Naive thymus-derived CD8-positive, alpha-beta T cell (primary cell): Measurements from ENCODE around the gene UBR3. TPM values are rescaled to one million over a fixed set of nuclear protein-coding genes. Genes with fewer than 3 reads are reported as not detected.
"Not testable (repeated sequence)": the region's sequence is repeated elsewhere in the genome, so short reads cannot be mapped to it uniquely, and the experiment has no call there.

Experiments used
- ATAC-seq, 2 donors: fragments of 150-1000 bp; cut with Tn5 transposase in 1 of 2; sonication (Bioruptor Pico), chemical (Tn5 transposase) in 1 of 2; 1 replicate in 1 of 2; 2 replicates in 1 of 2; pipeline ENCODE4 v1.10.0; 2021; ENCODE audit warnings: mild to moderate bottlenecking in 2 of 2, moderate library complexity in 2 of 2
- POLR2A ChIA-PET: fragments of 350-600 bp; sonication (Branson Sonifier 250); formaldehyde crosslinking; loops from one replicate; lab custom pipeline; 2021; ENCODE audit warnings: antibody characterized with exemption; lab: Charles Lee
- DNase-seq, 10 donors: peaks; one replicate each; pipeline versions ENCODE4 v3.0.0 to v3.0.0-alpha.2; 2020 to 2022
- H3K27ac Mint-ChIP-seq, 10 donors: one replicate each; pipeline ENCODE4 v1.8.0; 2020 to 2022; ENCODE audit warnings: mild to moderate bottlenecking in 10 of 10, mixed read lengths in 10 of 10, moderate library complexity in 4 of 10, inconsistent platforms in 1 of 10
- H3K27me3 Mint-ChIP-seq, 5 donors: one replicate each; pipeline ENCODE4 v1.8.0; 2021 to 2022; ENCODE audit warnings: mixed read lengths in 5 of 5
- H3K36me3 Mint-ChIP-seq, 3 donors: one replicate each; pipeline ENCODE4 v1.8.0; 2020 to 2022; ENCODE audit warnings: mixed read lengths in 3 of 3, mild to moderate bottlenecking in 2 of 3, inconsistent platforms in 1 of 3
- H3K4me1 Mint-ChIP-seq, 4 donors: one replicate each; pipeline ENCODE4 v1.8.0; 2021 to 2022; ENCODE audit warnings: mixed read lengths in 4 of 4
- H3K4me3 Mint-ChIP-seq, 10 donors: one replicate each; pipeline ENCODE4 v1.8.0; 2020 to 2022; ENCODE audit warnings: mild to moderate bottlenecking in 10 of 10, mixed read lengths in 10 of 10, moderate library complexity in 6 of 10, inconsistent platforms in 1 of 10
- H3K9me3 Mint-ChIP-seq, 9 donors: one replicate each; pipeline ENCODE4 v1.8.0; 2020 to 2022; ENCODE audit warnings: mixed read lengths in 9 of 9, mild to moderate bottlenecking in 3 of 9, inconsistent platforms in 1 of 9, moderate library complexity in 1 of 9
- polyA plus RNA-seq, 3 donors: library from polyadenylated mRNA; unstranded; fragments of 300-500 nt; fragmentation: Illumina TruSeq; gene quantifications; one replicate each; pipeline ENCODE4 v1.2.3, GENCODE V29; 2021
- total RNA-seq, 8 experiments: library from RNA in 2 of 8; stranded (reverse) in 2 of 8; gene quantifications; one replicate each; pipeline ENCODE4 v1.2.3 and lab custom pipeline; 2021 to 2026

The UBR3 gene
- total and polyA plus RNA-seq, 5 experiments from 2014 or later, result 6.8 to 43.5 (median 11.6) TPM

- POLR2A ChIA-PET, result no interaction called here
- no peak for DNase-seq
- no peak overlapping the region for H3K4me3 Mint-ChIP-seq
- peaks cover 0 to under 1% (median 0%) of the 10 kb centered on the region in 4 donors for H3K4me1 Mint-ChIP-seq
- peak overlapping the region in 3 of 10 donors; percentile 34 to 48 (median 35) for H3K27ac Mint-ChIP-seq
- no peaks in the 10 kb centered on the region for H3K27me3 Mint-ChIP-seq
- ATAC-seq, result no peak
- H3K9me3 Mint-ChIP-seq, result no peaks in the 10 kb centered on the region
- peaks cover 0 to 38% (median 1%) of the 10 kb centered on the region in 3 donors for H3K36me3 Mint-ChIP-seq
Measured at GRCh38 chr2:169923977-169924376, 96.7 kb downstream of the UBR3 start.

DNA sequence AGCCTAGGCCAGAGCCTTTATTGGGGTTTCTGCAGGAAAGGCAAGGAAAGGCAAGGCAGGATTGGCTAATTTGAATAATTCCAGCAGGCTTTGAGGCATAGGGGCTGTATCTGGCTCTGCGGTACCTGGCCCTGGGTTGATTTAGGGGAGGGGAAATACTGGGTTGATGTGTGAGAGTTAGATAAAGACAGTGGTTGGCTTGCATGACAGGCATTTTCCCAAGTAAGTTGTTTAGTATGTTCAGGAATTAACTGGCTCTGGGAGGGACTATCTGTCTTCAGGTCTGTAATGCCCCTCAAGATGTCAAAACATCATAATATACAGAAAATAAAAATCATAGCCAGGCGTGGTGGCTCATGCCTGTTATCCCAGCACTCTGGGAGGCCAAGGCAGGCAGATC is 98.7 kb downstream of the UBR3 start:
- POLR2A ChIA-PET, result no interaction called here

DNA sequence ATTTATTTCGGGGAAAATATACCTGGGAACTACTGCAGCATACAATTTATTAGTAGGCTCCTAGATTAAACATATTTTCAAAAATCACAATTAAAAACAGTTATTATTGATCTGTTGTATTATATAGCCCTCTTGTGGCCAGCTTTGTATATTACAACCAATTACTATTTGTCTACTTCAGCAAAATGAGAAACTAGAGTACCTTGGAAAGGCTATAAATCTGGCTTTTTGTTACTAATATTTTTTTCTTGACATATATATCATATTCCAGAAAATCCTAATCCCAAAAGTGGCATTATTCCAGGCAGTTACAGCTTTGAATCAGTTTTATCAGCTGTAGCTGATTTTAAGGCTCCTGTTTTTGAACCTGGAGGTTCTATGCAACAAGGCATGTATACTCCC is 101.2 kb downstream of the UBR3 start:
- ATAC-seq (no peak), DNase-seq (peak in 3 of 10 donors; percentile 33 to 48 (median 42))
- Mint-ChIP-seq H3K4me1 (no peaks in the 10 kb centered on the region), H3K27ac (no peak overlapping the region), H3K36me3 (peaks cover 0 to 42% (median 0%) of the 10 kb centered on the region in 3 donors), H3K27me3 (no peaks in the 10 kb centered on the region), H3K4me3 (no peak overlapping the region), H3K9me3 (no peaks in the 10 kb centered on the region)
- POLR2A ChIA-PET, result no interaction called here

More for the DNA sequence above, 98.7 kb downstream of the UBR3 start:
- peak overlapping the region in 1 of 10 donors; percentile 13 for H3K4me3 Mint-ChIP-seq
- no peak for DNase-seq
- no peaks in the 10 kb centered on the region for H3K9me3 Mint-ChIP-seq
- no peaks in the 10 kb centered on the region for H3K4me1 Mint-ChIP-seq
- peaks cover 0 to 39% (median 0%) of the 10 kb centered on the region in 3 donors for H3K36me3 Mint-ChIP-seq
- ATAC-seq, result no peak
- no peaks in the 10 kb centered on the region for H3K27me3 Mint-ChIP-seq
- H3K27ac Mint-ChIP-seq, result peak overlapping the region in 6 of 10 donors; percentile 3 to 88 (median 48)

- no peaks in the 10 kb centered on the region for H3K9me3 Mint-ChIP-seq
- peaks cover 0 to 6% (median 2%) of the 10 kb centered on the region in 4 donors for H3K4me1 Mint-ChIP-seq
- no peaks in the 10 kb centered on the region for H3K27me3 Mint-ChIP-seq
- peaks cover 0 to 55% (median 7%) of the 10 kb centered on the region in 3 donors for H3K36me3 Mint-ChIP-seq
- DNase-seq, result peak in 1 of 10 donors; percentile 6
- peak in 1 of 2 donors; percentile 47 for ATAC-seq
- H3K4me3 Mint-ChIP-seq, result no peak overlapping the region
- POLR2A ChIA-PET, result no interaction called here
- H3K27ac Mint-ChIP-seq, result peak overlapping the region in 1 of 10 donors; percentile 44
Measured at GRCh38 chr2:169933124-169933711, 106.0 kb downstream of the UBR3 start.

DNA sequence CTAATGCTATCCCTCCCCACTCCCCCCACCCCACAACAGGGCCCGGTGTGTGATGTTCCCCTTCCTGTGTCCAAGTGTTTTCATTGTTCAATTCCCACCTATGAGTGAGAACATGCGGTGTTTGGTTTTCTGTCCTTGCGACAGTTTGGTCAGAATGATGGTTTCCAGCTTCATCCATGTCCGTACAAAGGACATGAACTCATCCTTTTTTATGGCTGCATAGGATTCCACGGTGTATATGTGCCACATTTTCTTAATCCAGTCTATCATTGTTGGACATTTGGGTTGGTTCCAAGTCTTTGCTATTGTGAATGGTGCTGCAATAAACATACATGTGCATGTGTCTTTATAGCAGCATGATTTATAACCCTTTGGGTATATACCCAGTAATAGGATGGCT is 109.4 kb downstream of the UBR3 start:
- ATAC-seq, POLR2A ChIA-PET, H3K4me3 Mint-ChIP-seq, H3K4me1 Mint-ChIP-seq, DNase-seq, H3K9me3 Mint-ChIP-seq, H3K27me3 Mint-ChIP-seq, H3K27ac Mint-ChIP-seq: not testable (repeated sequence)
- H3K36me3 Mint-ChIP-seq, result peaks cover 0 to 68% (median 7%) of the 10 kb centered on the region in 3 donors

- H3K4me1 Mint-ChIP-seq, result peaks cover 0 to 2% (median 0%) of the 10 kb centered on the region in 4 donors
- ATAC-seq, result no peak
- peaks cover 10 to 70% (median 24%) of the 10 kb centered on the region in 3 donors for H3K36me3 Mint-ChIP-seq
- H3K4me3 Mint-ChIP-seq, result no peak overlapping the region
- no peak for DNase-seq
- POLR2A ChIA-PET, result no interaction called here
- H3K27me3 Mint-ChIP-seq, result no peaks in the 10 kb centered on the region
- H3K9me3 Mint-ChIP-seq, result no peaks in the 10 kb centered on the region
- no peak overlapping the region for H3K27ac Mint-ChIP-seq
Measured at GRCh38 chr2:169945515-169945914, 118.3 kb downstream of the UBR3 start.

DNA sequence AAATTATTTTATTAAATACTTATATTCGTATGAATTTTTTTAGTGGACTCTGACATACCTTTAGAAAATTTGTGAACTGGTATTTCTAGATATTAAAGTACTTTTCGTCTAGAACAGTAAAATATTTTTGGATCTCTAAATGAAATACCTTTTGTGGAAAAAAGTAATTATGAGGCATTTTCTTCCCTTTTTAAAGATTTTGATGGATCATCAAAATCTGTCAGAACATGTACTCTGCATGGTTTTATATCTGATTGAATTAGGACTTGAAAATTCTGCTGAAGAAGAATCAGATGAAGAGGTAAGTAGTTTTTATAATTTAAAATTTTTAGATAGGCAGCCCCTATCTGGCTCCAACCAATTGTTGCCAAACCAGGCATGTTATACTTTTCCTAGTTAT is 118.8 kb downstream of the UBR3 start:
- H3K4me1 Mint-ChIP-seq, result peaks cover 0 to 2% (median 0%) of the 10 kb centered on the region in 4 donors

DNA sequence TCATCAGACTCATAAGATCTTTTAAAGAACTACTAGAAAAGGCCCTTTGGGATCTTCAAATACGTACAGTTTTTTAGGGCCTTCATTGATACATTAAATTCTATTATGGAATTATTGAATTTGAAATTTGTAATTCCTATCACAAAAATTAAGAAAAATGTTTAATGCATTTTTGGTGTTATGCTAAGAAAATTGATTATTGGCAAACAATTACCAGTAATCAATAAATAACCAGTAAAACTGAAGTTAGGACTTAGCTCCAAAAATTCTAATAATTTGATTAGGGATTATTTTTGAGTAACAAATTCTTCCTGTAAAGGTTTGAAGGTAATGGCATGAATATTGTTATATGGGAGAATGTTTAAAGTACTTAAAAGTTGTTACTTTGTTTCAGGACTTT is 119.3 kb downstream of the UBR3 start:
- Mint-ChIP-seq H3K27me3 (no peaks in the 10 kb centered on the region), H3K27ac (no peak overlapping the region), H3K4me3 (no peak overlapping the region), H3K9me3 (no peaks in the 10 kb centered on the region), H3K36me3 (peaks cover 10 to 71% (median 26%) of the 10 kb centered on the region in 3 donors), H3K4me1 (peaks cover 0 to 2% (median 0%) of the 10 kb centered on the region in 4 donors)
- POLR2A ChIA-PET, result no interaction called here
- ATAC-seq (no peak), DNase-seq (no peak)

More for the DNA sequence above, 118.8 kb downstream of the UBR3 start:
- no peak for DNase-seq
- Mint-ChIP-seq H3K4me3 (no peak overlapping the region), H3K9me3 (no peaks in the 10 kb centered on the region), H3K36me3 (peaks cover 10 to 69% (median 26%) of the 10 kb centered on the region in 3 donors), H3K27me3 (no peaks in the 10 kb centered on the region), H3K27ac (no peak overlapping the region)
- no peak for ATAC-seq
- POLR2A ChIA-PET, result no interaction called here

DNA sequence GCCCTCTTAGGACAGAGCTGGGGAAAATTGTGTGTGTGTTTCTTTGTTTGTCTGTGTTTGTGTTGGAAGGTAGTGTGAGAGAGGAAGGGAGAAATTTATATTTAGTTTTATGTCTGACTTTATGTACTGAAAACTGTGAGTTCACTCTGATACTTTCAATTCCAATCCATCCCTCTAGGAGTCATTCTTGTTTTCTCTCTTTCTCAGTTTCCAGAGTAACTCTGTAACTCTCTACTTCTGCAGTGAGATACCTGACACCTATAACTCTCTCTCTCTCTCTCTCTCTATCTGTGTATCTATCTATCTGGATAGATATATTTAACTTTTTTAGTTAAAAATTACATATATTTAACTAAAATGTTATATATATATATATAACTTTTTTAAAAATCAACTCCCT is 128.7 kb downstream of the UBR3 start:
- ATAC-seq (no peak), DNase-seq (no peak)
- peaks cover 15 to 72% (median 50%) of the 10 kb centered on the region in 3 donors for H3K36me3 Mint-ChIP-seq
- H3K4me3 Mint-ChIP-seq, result no peak overlapping the region
- H3K9me3 Mint-ChIP-seq, result peaks cover 0 to 3% (median 0%) of the 10 kb centered on the region in 9 donors
- H3K27me3 Mint-ChIP-seq, result no peaks in the 10 kb centered on the region
- H3K4me1 Mint-ChIP-seq, result peaks cover 0 to 4% (median 0%) of the 10 kb centered on the region in 4 donors
- H3K27ac Mint-ChIP-seq, result peak overlapping the region in 1 of 10 donors; percentile 8
- POLR2A ChIA-PET, result interaction anchor here (0.7 kb wide), 1 partner anchor 371 kb away, joined by 3 read pairs; no protein-coding TSS in a partner anchor

DNA sequence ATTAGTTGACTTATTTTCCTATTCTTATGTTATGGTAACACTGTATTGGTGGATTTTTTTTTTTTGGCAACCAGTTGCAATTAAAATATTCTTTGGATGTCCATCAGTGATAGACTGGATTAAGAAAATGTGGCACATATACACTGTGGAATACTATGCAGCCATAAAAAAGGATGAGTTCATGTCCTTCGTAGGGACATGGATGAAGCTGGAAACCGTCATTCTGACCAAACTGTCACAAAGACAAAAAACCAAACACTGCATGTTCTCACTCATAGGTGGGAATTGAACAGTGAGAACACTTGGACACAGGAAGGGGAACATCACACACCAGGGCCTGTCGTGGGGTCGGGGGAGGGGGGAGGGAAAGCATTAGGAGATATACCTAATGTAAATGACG is 130.0 kb downstream of the UBR3 start:
- H3K27ac Mint-ChIP-seq, POLR2A ChIA-PET, H3K4me1 Mint-ChIP-seq, H3K27me3 Mint-ChIP-seq, DNase-seq, ATAC-seq, H3K4me3 Mint-ChIP-seq, H3K9me3 Mint-ChIP-seq: not testable (repeated sequence)
- peaks cover 15 to 69% (median 55%) of the 10 kb centered on the region in 3 donors for H3K36me3 Mint-ChIP-seq

DNA sequence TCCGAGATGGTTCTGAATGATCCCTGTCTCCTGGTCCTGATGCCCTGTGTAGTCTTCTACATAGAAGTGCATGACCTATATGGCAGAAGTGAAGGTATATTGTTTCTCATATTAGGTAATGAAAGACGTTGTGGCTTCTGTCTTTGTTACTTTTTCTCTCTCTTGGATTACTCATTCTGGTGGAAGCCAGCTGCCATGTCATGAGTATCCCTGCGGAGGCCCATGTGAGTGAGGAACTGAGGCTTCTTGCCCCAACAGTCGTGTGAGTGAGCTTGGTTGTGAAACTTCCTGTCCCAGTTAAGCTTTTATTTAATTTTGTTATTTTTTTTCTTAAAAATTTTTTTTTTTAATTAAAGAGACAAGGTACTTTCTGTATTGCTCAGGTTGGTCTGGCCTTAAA is 134.7 kb downstream of the UBR3 start:
- Mint-ChIP-seq H3K27ac (peak overlapping the region in 1 of 10 donors; percentile 35), H3K9me3 (peaks cover 0 to 3% (median 0%) of the 10 kb centered on the region in 9 donors), H3K4me1 (peaks cover 0 to 4% (median 2%) of the 10 kb centered on the region in 4 donors), H3K36me3 (peaks cover 30 to 71% (median 62%) of the 10 kb centered on the region in 3 donors), H3K4me3 (no peak overlapping the region), H3K27me3 (no peaks in the 10 kb centered on the region)
- no peak for DNase-seq
- ATAC-seq, result no peak
- POLR2A ChIA-PET, result interaction anchor here (0.7 kb wide), 1 partner anchor 418 kb away, joined by 3 read pairs; no protein-coding TSS in a partner anchor

- Mint-ChIP-seq H3K9me3 (peaks cover 0 to 5% (median 0%) of the 10 kb centered on the region in 9 donors), H3K4me3 (no peak overlapping the region), H3K27ac (no peak overlapping the region), H3K4me1 (peaks cover 2 to 6% (median 3%) of the 10 kb centered on the region in 4 donors), H3K36me3 (peaks cover 31 to 67% (median 56%) of the 10 kb centered on the region in 3 donors), H3K27me3 (no peaks in the 10 kb centered on the region)
- DNase-seq (no peak), ATAC-seq (no peak)
- POLR2A ChIA-PET, result no interaction called here
Measured at GRCh38 chr2:169963786-169964185, 136.5 kb downstream of the UBR3 start.

DNA sequence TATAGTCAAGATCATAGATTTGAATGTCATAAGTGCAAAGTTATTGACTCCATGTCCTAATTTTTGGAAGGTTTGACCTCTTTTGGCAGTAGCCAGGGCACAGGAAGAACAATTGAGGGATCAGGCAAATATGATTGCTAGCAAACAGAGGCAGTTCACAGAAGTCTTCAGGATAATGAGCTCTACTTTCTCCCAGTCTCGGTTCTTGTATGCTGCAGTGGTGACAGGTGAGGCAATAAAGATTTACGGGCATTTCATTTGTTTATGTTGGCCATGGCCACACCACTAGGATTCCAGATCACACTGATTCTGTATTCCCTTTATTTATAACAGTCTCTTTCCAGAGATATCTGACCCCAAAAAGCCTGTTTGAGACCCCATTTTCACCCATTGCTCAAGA is 137.5 kb downstream of the UBR3 start:
- POLR2A ChIA-PET, result no interaction called here
- Mint-ChIP-seq H3K27ac (peak overlapping the region in 3 of 10 donors; percentile 14 to 61 (median 33)), H3K36me3 (peaks cover 36 to 66% (median 57%) of the 10 kb centered on the region in 3 donors)

More for the DNA sequence above, 137.5 kb downstream of the UBR3 start:
- H3K27me3 Mint-ChIP-seq, result no peaks in the 10 kb centered on the region
- DNase-seq (no peak), ATAC-seq (no peak)
- H3K4me3 Mint-ChIP-seq, result no peak overlapping the region
- H3K9me3 Mint-ChIP-seq, result peaks cover 0 to 7% (median 3%) of the 10 kb centered on the region in 9 donors
- peaks cover 2 to 6% (median 3%) of the 10 kb centered on the region in 4 donors for H3K4me1 Mint-ChIP-seq
